GM12878 (cell line): ENCODE data around the gene SLCO1A2. TPM values are rescaled to one million over a fixed set of nuclear protein-coding genes. Genes with fewer than 3 reads are reported as not detected.

Experiments used
- ATAC-seq: fragments of 200-7000 bp; cut with Tn5 transposase; 3 replicates; pipeline ENCODE4 v1.9.1; 2020; ENCODE audit warnings: mild to moderate bottlenecking, moderate library complexity
- BruUV-seq: library from RNA; stranded (reverse); fragments of 400-500 nt; replicated peaks from 2 replicates; lab custom pipeline; 2021; lab: Mats Ljungman, UMichigan
- CTCF ChIA-PET: fragments of 300-600 bp; sonication (Branson Sonifier 250); formaldehyde crosslinking; extraction: SDS; loops from one replicate; lab custom pipeline; 2021; ENCODE audit warnings: inconsistent platforms; lab: Yijun Ruan, JAX
- POLR2A ChIA-PET: fragments of 350-600 bp; formaldehyde crosslinking; extraction: SDS; loops from one replicate; lab custom pipeline; 2021; ENCODE audit warnings: inconsistent platforms; lab: Charles Lee
- RAD21 ChIA-PET: fragments of 300-600 bp; sonication (Branson Sonifier 250); formaldehyde crosslinking; loops from one replicate; lab custom pipeline; 2023; ENCODE audit warnings: antibody characterized with exemption; ENCODE audit not compliant: unreplicated experiment; lab: Charles Lee
- SMC1A ChIA-PET: fragments of 300-600 bp; sonication (Branson Sonifier 250); formaldehyde crosslinking; loops from one replicate; lab custom pipeline; 2023; ENCODE audit not compliant: unreplicated experiment, uncharacterized antibody; lab: Charles Lee
- DNase-seq: peaks from one replicate; pipeline ENCODE4 v3.0.0-alpha.2; 2011; ENCODE audit warnings: low read depth, low spot score
- FAIRE-seq: peaks from 3 replicates; lab custom pipeline; 2011; peaks lifted over from hg19 to GRCh38; lab: Jason Lieb, UNC
- H2AFZ ChIP-seq: 2 replicates; pipeline ENCODE4 v1.6.0; 2011; ENCODE audit warnings: low read depth, low read length, control low read depth; ENCODE audit not compliant: control insufficient read depth
- H3K27ac ChIP-seq: 2 replicates; pipeline ENCODE4 v1.5.1; 2011; ENCODE audit warnings: control low read depth; ENCODE audit not compliant: control insufficient read depth, insufficient read depth
- H3K27me3 ChIP-seq, 2 experiments: replicated peaks in 1 of 2; 2 replicates each; pipeline versions ENCODE4 v1.6.0 to v1.6.1; 2011; ENCODE audit warnings: low read length in 1 of 2; ENCODE audit not compliant: control insufficient read depth in 2 of 2, insufficient read depth in 2 of 2
- H3K36me3 ChIP-seq, 2 experiments: 2 replicates each; pipeline ENCODE4 v1.5.1; 2011; ENCODE audit warnings: low read length in 1 of 2; ENCODE audit not compliant: control insufficient read depth in 2 of 2, insufficient read depth in 2 of 2
- H3K4me1 ChIP-seq: 2 replicates; pipeline ENCODE4 v1.6.1; 2011; ENCODE audit warnings: mild to moderate bottlenecking, low read length, moderate library complexity, mixed read lengths; ENCODE audit not compliant: control insufficient read depth, insufficient read depth
- H3K4me2 ChIP-seq: 2 replicates; pipeline ENCODE4 v1.6.0; 2011; ENCODE audit warnings: control low read depth; ENCODE audit not compliant: control insufficient read depth, insufficient read depth
- H3K4me3 ChIP-seq: fragments of 200-600 bp; sonication (generic); 2 replicates; pipeline ENCODE4 v1.5.1; 2016
- H3K79me2 ChIP-seq: 2 replicates; pipeline ENCODE4 v1.6.0; 2011; ENCODE audit warnings: low read length; ENCODE audit not compliant: control insufficient read depth, insufficient read depth
- H3K9ac ChIP-seq: 2 replicates; pipeline ENCODE4 v1.8.0; 2011; ENCODE audit warnings: low read length, control low read depth, mixed read lengths; ENCODE audit not compliant: control insufficient read depth, insufficient read depth
- H3K9me3 ChIP-seq: replicated peaks from 3 replicates; pipeline ENCODE4 v1.5.1; 2011; ENCODE audit warnings: mild to moderate bottlenecking, low read length; ENCODE audit not compliant: control insufficient read depth, insufficient read depth
- H4K20me1 ChIP-seq: 2 replicates; pipeline ENCODE4 v1.6.0; 2011; ENCODE audit not compliant: control insufficient read depth, insufficient read depth
- CREM ChIP-seq: IDR thresholded peaks from 2 replicates; pipeline ENCODE4 v1.6.1; 2014; ENCODE audit warnings: antibody characterized with exemption, low read depth
- IRF3 ChIP-seq: fragments of 450-650 bp; IDR thresholded peaks from 2 replicates; pipeline ENCODE4 v1.6.1; 2014; ENCODE audit warnings: mild to moderate bottlenecking
- NRF1 ChIP-seq: conservative IDR thresholded peaks from 2 replicates; pipeline ENCODE4 v1.6.1; 2011; ENCODE audit warnings: mild to moderate bottlenecking, low read depth, low read length, improper control_type of control experiment
- RBBP5 ChIP-seq: fragments of 200-600 bp; sonication (generic); conservative IDR thresholded peaks from 2 replicates; pipeline ENCODE4 v1.6.1; 2016
- RFX5 ChIP-seq: IDR thresholded peaks from 2 replicates; pipeline ENCODE4 v1.6.1; 2011; ENCODE audit warnings: low read depth, low read length, improper control_type of control experiment
- SMAD5 ChIP-seq: IDR thresholded peaks from 2 replicates; pipeline ENCODE4 v1.6.1; 2016; ENCODE audit warnings: antibody characterized with exemption, low read depth
- SUZ12 ChIP-seq: fragments of 200-600 bp; sonication (generic); IDR thresholded peaks from one replicate; pipeline ENCODE4 v1.6.1; 2018; ENCODE audit warnings: antibody characterized with exemption, mild to moderate bottlenecking; ENCODE audit not compliant: unreplicated experiment
- TCF3 ChIP-seq: IDR thresholded peaks from 2 replicates; pipeline ENCODE4 v1.6.1; 2012; ENCODE audit warnings: low read depth, mild to moderate bottlenecking, low read length, borderline replicate concordance; ENCODE audit not compliant: insufficient read depth
- USF2 ChIP-seq: IDR thresholded peaks from 2 replicates; pipeline ENCODE4 v1.6.1; 2011; ENCODE audit warnings: low read depth, low read length, improper control_type of control experiment, borderline replicate concordance
- in situ Hi-C: fragments of 300-500 bp; cut with MboI; formaldehyde crosslinking; loops from 9 replicates; pipeline ENCODE4 v1.14.3; 2018; ENCODE audit warnings: mixed read lengths
- intact Hi-C: fragments of 100-400 bp; cut with micrococcal nuclease; formaldehyde crosslinking; loops from one replicate; pipeline ENCODE4 v1.14.2; 2022; ENCODE audit not compliant: unreplicated experiment
- polyA plus RNA-seq, 11 experiments: library from polyadenylated mRNA; depleted of rRNA in 4 of 11; unstranded in 6 of 11; stranded (reverse) in 5 of 11; fragments of >200 nt; fragmentation: Nextera tagmentation in 4 of 11; fragmentation: Illumina TruSeq in 1 of 11; extraction: Ambion mirVana in 4 of 11; extraction: Trizol in 1 of 11; gene quantifications; 1 replicate in 1 of 11; 2 replicates in 10 of 11; pipeline versions ENCODE4 v1.2.1 to v1.2.3, GENCODE V29; 2011 to 2016; ENCODE audit warnings: inconsistent platforms in 2 of 11, missing spikeins in 2 of 11, low read depth in 1 of 11
- total RNA-seq, 4 experiments: library from RNA; depleted of rRNA in 3 of 4; stranded (reverse); fragments of >200 nt in 3 of 4; fragmentation: Illumina TruSeq in 1 of 4; extraction: Trizol in 1 of 4; gene quantifications; 2 replicates each; pipeline versions ENCODE4 v1.2.1 to v1.2.3, GENCODE V29; 2013 to 2021
- TF ChIP-seq, protein P1 (sequence below): fragments of 450-650 bp; IDR thresholded peaks from 2 replicates; pipeline ENCODE4 v1.6.1; 2017; ENCODE audit warnings: mild to moderate bottlenecking, low read depth, inconsistent platforms; ENCODE audit not compliant: poor library complexity, severe bottlenecking
- TF ChIP-seq, protein P2 (sequence below): fragments of 150-350 bp; IDR thresholded peaks from 2 replicates; pipeline ENCODE4 v1.6.1; 2016; ENCODE audit warnings: low read depth, low read length
- TF ChIP-seq, protein P3 (sequence below): fragments of 150-350 bp; IDR thresholded peaks from 2 replicates; pipeline ENCODE4 v1.6.1; 2014; ENCODE audit warnings: mild to moderate bottlenecking, low read depth, low read length

The SLCO1A2 gene
- total and polyA plus RNA-seq, 10 of the 15 experiments (the other 5 are each of a cell fraction or from before 2014, with no cell fraction given), result not detected

DNA sequence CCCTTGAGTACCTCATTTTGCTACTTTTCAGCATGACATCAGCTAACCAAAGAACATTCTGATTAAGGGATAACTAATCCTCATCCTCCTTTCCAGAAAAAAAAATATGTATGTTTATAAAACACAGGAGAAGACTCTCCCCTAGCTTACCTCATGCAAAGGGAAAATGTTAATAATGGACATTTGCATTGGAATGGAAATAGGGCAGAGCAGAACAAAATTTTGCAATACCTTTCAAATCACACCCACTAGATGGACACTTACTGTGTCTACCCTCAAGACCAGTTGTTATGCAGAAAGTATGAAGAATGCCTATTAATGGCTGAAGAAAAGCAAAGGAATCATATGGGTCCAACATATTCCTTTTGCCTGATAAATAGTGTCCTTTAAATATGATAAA is 8.9 kb upstream of the SLCO1A2 start:
- TF ChIP-seq CREM, result no peak
- no peak for TF ChIP-seq IRF3
- TF ChIP-seq RBBP5, result no peak
- TF ChIP-seq SUZ12, result no peak
- no peak for TF ChIP-seq SMAD5
- TF ChIP-seq USF2, result no peak
- TF ChIP-seq TCF3, result no peak
- TF ChIP-seq, protein P1, sequence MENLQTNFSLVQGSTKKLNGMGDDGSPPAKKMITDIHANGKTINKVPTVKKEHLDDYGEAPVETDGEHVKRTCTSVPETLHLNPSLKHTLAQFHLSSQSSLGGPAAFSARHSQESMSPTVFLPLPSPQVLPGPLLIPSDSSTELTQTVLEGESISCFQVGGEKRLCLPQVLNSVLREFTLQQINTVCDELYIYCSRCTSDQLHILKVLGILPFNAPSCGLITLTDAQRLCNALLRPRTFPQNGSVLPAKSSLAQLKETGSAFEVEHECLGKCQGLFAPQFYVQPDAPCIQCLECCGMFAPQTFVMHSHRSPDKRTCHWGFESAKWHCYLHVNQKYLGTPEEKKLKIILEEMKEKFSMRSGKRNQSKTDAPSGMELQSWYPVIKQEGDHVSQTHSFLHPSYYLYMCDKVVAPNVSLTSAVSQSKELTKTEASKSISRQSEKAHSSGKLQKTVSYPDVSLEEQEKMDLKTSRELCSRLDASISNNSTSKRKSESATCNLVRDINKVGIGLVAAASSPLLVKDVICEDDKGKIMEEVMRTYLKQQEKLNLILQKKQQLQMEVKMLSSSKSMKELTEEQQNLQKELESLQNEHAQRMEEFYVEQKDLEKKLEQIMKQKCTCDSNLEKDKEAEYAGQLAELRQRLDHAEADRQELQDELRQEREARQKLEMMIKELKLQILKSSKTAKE, result no peak
- TF ChIP-seq, protein P2, sequence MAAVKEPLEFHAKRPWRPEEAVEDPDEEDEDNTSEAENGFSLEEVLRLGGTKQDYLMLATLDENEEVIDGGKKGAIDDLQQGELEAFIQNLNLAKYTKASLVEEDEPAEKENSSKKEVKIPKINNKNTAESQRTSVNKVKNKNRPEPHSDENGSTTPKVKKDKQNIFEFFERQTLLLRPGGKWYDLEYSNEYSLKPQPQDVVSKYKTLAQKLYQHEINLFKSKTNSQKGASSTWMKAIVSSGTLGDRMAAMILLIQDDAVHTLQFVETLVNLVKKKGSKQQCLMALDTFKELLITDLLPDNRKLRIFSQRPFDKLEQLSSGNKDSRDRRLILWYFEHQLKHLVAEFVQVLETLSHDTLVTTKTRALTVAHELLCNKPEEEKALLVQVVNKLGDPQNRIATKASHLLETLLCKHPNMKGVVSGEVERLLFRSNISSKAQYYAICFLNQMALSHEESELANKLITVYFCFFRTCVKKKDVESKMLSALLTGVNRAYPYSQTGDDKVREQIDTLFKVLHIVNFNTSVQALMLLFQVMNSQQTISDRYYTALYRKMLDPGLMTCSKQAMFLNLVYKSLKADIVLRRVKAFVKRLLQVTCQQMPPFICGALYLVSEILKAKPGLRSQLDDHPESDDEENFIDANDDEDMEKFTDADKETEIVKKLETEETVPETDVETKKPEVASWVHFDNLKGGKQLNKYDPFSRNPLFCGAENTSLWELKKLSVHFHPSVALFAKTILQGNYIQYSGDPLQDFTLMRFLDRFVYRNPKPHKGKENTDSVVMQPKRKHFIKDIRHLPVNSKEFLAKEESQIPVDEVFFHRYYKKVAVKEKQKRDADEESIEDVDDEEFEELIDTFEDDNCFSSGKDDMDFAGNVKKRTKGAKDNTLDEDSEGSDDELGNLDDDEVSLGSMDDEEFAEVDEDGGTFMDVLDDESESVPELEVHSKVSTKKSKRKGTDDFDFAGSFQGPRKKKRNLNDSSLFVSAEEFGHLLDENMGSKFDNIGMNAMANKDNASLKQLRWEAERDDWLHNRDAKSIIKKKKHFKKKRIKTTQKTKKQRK, result no peak
- TF ChIP-seq, protein P3, sequence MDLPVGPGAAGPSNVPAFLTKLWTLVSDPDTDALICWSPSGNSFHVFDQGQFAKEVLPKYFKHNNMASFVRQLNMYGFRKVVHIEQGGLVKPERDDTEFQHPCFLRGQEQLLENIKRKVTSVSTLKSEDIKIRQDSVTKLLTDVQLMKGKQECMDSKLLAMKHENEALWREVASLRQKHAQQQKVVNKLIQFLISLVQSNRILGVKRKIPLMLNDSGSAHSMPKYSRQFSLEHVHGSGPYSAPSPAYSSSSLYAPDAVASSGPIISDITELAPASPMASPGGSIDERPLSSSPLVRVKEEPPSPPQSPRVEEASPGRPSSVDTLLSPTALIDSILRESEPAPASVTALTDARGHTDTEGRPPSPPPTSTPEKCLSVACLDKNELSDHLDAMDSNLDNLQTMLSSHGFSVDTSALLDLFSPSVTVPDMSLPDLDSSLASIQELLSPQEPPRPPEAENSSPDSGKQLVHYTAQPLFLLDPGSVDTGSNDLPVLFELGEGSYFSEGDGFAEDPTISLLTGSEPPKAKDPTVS, result no peak
- no peak for TF ChIP-seq RFX5
- no peak for TF ChIP-seq NRF1
- POLR2A ChIA-PET, result no interaction called here

More for the DNA sequence above, 8.9 kb upstream of the SLCO1A2 start:
- CTCF ChIA-PET, result interaction anchor here (1.3 kb wide), 1 partner anchor 337 kb away, joined by 3 read pairs; no protein-coding TSS in a partner anchor
- RAD21 ChIA-PET, result no interaction called here
- Histone ChIP-seq H3K9ac (no peak overlapping the region), H2AFZ (no peak overlapping the region), H3K27ac (no peak overlapping the region), H3K79me2 (no peaks in the 10 kb centered on the region), H3K27me3 (no peaks in the 10 kb centered on the region), H3K4me2 (no peak overlapping the region), H3K4me1 (no peaks in the 10 kb centered on the region), H3K9me3 (no peaks in the 10 kb centered on the region), H4K20me1 (no peaks in the 10 kb centered on the region), H3K4me3 (no peak overlapping the region), H3K36me3 (no peaks in the 10 kb centered on the region)
- FAIRE-seq (no peak), ATAC-seq (no peak), DNase-seq (no peak)
- BruUV-seq, result no TSS peak
- in situ Hi-C loops (no loop called here), intact Hi-C loops (no loop called here)
- SMC1A ChIA-PET, result no interaction called here
